IMR-90 (cell line): ENCODE measurements around the gene SEPTIN5. TPM values are rescaled to one million over a fixed set of nuclear protein-coding genes. Genes with fewer than 3 reads are reported as not detected.

Experiments used
- ATAC-seq: fragments of 200-7000 bp; cut with Tn5 transposase; 2 replicates; pipeline ENCODE4 v1.9.1; 2020; ENCODE audit warnings: low read depth, mild to moderate bottlenecking, moderate library complexity
- BruUV-seq: library from RNA; stranded (reverse); fragments of 400-500 nt; replicated peaks from 2 replicates; lab custom pipeline; 2021; lab: Mats Ljungman, UMichigan
- CTCF ChIA-PET: fragments of 300-600 bp; formaldehyde crosslinking; extraction: SDS; loops from one replicate; lab custom pipeline; 2021; ENCODE audit warnings: antibody characterized with exemption; lab: Yijun Ruan, JAX
- POLR2A ChIA-PET: fragments of 300-600 bp; sonication (Branson Sonifier 250); formaldehyde crosslinking; loops from one replicate; lab custom pipeline; 2022; ENCODE audit warnings: antibody characterized with exemption; ENCODE audit not compliant: unreplicated experiment; lab: Charles Lee
- DNase-seq: peaks from one replicate; pipeline ENCODE4 v3.0.0; 2013
- H2AFZ ChIP-seq: replicated peaks from 2 replicates; pipeline ENCODE3; 2013; ENCODE audit warnings: low read length, mild to moderate bottlenecking; ENCODE audit not compliant: poor library complexity
- H2AK5ac ChIP-seq: 2 replicates; pipeline ENCODE4 v1.6.1; 2013; ENCODE audit warnings: low read depth, low read length, inconsistent platforms
- H2AK9ac ChIP-seq: replicated peaks from 2 replicates; pipeline ENCODE3; 2013; ENCODE audit warnings: mild to moderate bottlenecking, low read depth, low read length, moderate library complexity; ENCODE audit not compliant: poor library complexity
- H2BK120ac ChIP-seq: 2 replicates; pipeline ENCODE4 v1.6.1; 2013; ENCODE audit warnings: low read depth, low read length, inconsistent platforms
- H2BK15ac ChIP-seq: 3 replicates; pipeline ENCODE4 v1.6.1; 2013; ENCODE audit warnings: low read depth, low read length, inconsistent platforms
- H2BK20ac ChIP-seq: 2 replicates; pipeline ENCODE4 v1.6.1; 2013; ENCODE audit warnings: low read depth, mild to moderate bottlenecking, inconsistent platforms, low read length, moderate library complexity
- H2BK5ac ChIP-seq: 2 replicates; pipeline ENCODE4 v1.6.1; 2013; ENCODE audit warnings: mild to moderate bottlenecking, low read depth, low read length, inconsistent platforms; ENCODE audit not compliant: poor library complexity, severe bottlenecking
- H3K14ac ChIP-seq: replicated peaks from 2 replicates; pipeline ENCODE4 v1.6.1; 2013; ENCODE audit warnings: low read depth, low read length, inconsistent platforms
- H3K18ac ChIP-seq: 2 replicates; pipeline ENCODE4 v1.6.1; 2013; ENCODE audit warnings: low read depth, low read length, control low read depth
- H3K23ac ChIP-seq: 2 replicates; pipeline ENCODE4 v1.6.1; 2013; ENCODE audit warnings: low read depth, low read length, inconsistent platforms
- H3K27ac ChIP-seq: 2 replicates; pipeline ENCODE4 v1.5.1; 2013; ENCODE audit warnings: mild to moderate bottlenecking, control low read depth, low read length; ENCODE audit not compliant: insufficient read depth
- H3K27me3 ChIP-seq: 2 replicates; pipeline ENCODE4 v1.6.1; 2013; ENCODE audit warnings: low read length; ENCODE audit not compliant: control insufficient read depth, insufficient read depth
- H3K36me3 ChIP-seq: 2 replicates; pipeline ENCODE4 v1.6.1; 2013; ENCODE audit warnings: low read length, mixed read lengths; ENCODE audit not compliant: control insufficient read depth, insufficient read depth
- H3K4ac ChIP-seq: 2 replicates; pipeline ENCODE4 v1.6.1; 2013; ENCODE audit warnings: low read depth, low read length, inconsistent platforms
- H3K4me1 ChIP-seq: 2 replicates; pipeline ENCODE4 v1.6.1; 2013; ENCODE audit warnings: low read length, mixed read lengths; ENCODE audit not compliant: control insufficient read depth, insufficient read depth
- H3K4me2 ChIP-seq: 2 replicates; pipeline ENCODE4 v1.6.1; 2013; ENCODE audit warnings: low read depth, mild to moderate bottlenecking, control low read depth, low read length, moderate library complexity
- H3K4me3 ChIP-seq: 2 replicates; pipeline ENCODE4 v1.5.1; 2013; ENCODE audit warnings: low read depth, mild to moderate bottlenecking, control low read depth, low read length, moderate library complexity; ENCODE audit not compliant: insufficient read depth
- H3K56ac ChIP-seq: 2 replicates; pipeline ENCODE4 v1.6.1; 2013; ENCODE audit warnings: low read length, inconsistent platforms; ENCODE audit not compliant: insufficient read depth; ENCODE audit errors: extremely low read depth
- H3K79me1 ChIP-seq, 2 experiments: 2 replicates each; pipeline ENCODE4 v1.6.1; 2013; ENCODE audit warnings: low read length in 2 of 2, inconsistent platforms in 1 of 2, low read depth in 1 of 2
- H3K9ac ChIP-seq: 2 replicates; pipeline ENCODE4 v1.6.1; 2013; ENCODE audit warnings: low read depth, low read length, control low read depth
- H3K9me1 ChIP-seq: 2 replicates; pipeline ENCODE4 v1.6.1; 2013; ENCODE audit warnings: low read length, inconsistent platforms; ENCODE audit not compliant: insufficient read depth
- H3K9me3 ChIP-seq: 2 replicates; pipeline ENCODE4 v1.6.1; 2013; ENCODE audit warnings: low read length; ENCODE audit not compliant: control insufficient read depth, insufficient read depth
- H4K20me1 ChIP-seq: 2 replicates; pipeline ENCODE4 v1.6.1; 2013; ENCODE audit warnings: low read length, inconsistent platforms; ENCODE audit not compliant: insufficient read depth
- H4K5ac ChIP-seq: 2 replicates; pipeline ENCODE4 v1.6.1; 2013; ENCODE audit warnings: mild to moderate bottlenecking, low read depth, low read length, control low read depth
- H4K8ac ChIP-seq, 2 experiments: 2 replicates each; pipeline ENCODE4 v1.6.1; 2013; ENCODE audit warnings: low read depth in 2 of 2, low read length in 2 of 2, control low read depth in 1 of 2, inconsistent platforms in 1 of 2
- H4K91ac ChIP-seq: 2 replicates; pipeline ENCODE4 v1.6.1; 2013; ENCODE audit warnings: low read depth, low read length, inconsistent platforms; ENCODE audit not compliant: insufficient read depth
- BHLHE40 ChIP-seq: fragments of 150-350 bp; IDR thresholded peaks from 2 replicates; pipeline ENCODE4 v1.6.1; 2016; ENCODE audit warnings: mild to moderate bottlenecking, low read depth, low read length
- CEBPB ChIP-seq: IDR thresholded peaks from 2 replicates; pipeline ENCODE4 v1.6.1; 2012; ENCODE audit warnings: low read depth, low read length, improper control_type of control experiment
- CHD1 ChIP-seq: IDR thresholded peaks from 2 replicates; pipeline ENCODE4 v1.6.1; 2012; ENCODE audit warnings: low read depth, low read length, improper control_type of control experiment
- CTCF ChIP-seq: conservative IDR thresholded peaks from 2 replicates; pipeline ENCODE4 v1.5.1; 2012; ENCODE audit warnings: mild to moderate bottlenecking, low read depth, low read length, improper control_type of control experiment
- ELK1 ChIP-seq: fragments of 150-350 bp; IDR thresholded peaks from 2 replicates; pipeline ENCODE4 v1.6.1; 2016; ENCODE audit warnings: low read depth, mild to moderate bottlenecking, low read length, moderate library complexity, borderline replicate concordance
- FOS ChIP-seq: fragments of 150-350 bp; IDR thresholded peaks from 2 replicates; pipeline ENCODE4 v1.6.1; 2016; ENCODE audit warnings: low read depth, low read length
- MAZ ChIP-seq: IDR thresholded peaks from 2 replicates; pipeline ENCODE4 v1.6.1; 2012; ENCODE audit warnings: low read depth, mild to moderate bottlenecking, low read length, improper control_type of control experiment, moderate library complexity, borderline replicate concordance
- MXI1 ChIP-seq: IDR thresholded peaks from 2 replicates; pipeline ENCODE4 v1.6.1; 2012; ENCODE audit warnings: low read depth, mild to moderate bottlenecking, low read length, moderate library complexity, borderline replicate concordance
- NFE2L2 ChIP-seq: fragments of 150-350 bp; IDR thresholded peaks from 2 replicates; pipeline ENCODE4 v1.6.1; 2016; ENCODE audit warnings: low read depth, mild to moderate bottlenecking, low read length
- POLR2A ChIP-seq: IDR thresholded peaks from 2 replicates; pipeline ENCODE4 v1.6.1; 2012; ENCODE audit warnings: mild to moderate bottlenecking, low read depth, low read length
- RAD21 ChIP-seq: IDR thresholded peaks from 2 replicates; pipeline ENCODE4 v1.6.1; 2012; ENCODE audit warnings: low read length, improper control_type of control experiment
- RCOR1 ChIP-seq: IDR thresholded peaks from 2 replicates; pipeline ENCODE4 v1.6.1; 2012; ENCODE audit warnings: mild to moderate bottlenecking, low read length, improper control_type of control experiment; ENCODE audit not compliant: insufficient replicate concordance
- USF2 ChIP-seq: fragments of 150-350 bp; IDR thresholded peaks from 2 replicates; pipeline ENCODE4 v1.6.1; 2017; ENCODE audit warnings: mild to moderate bottlenecking, antibody characterized with exemption, low read length, low read depth
- WGBS, 2 experiments: methylation state at CpG; one replicate each; pipeline versions ENCODE4 v1.1.5 to v1.1.7; 2013; ENCODE audit warnings: missing lambda C conversion rate in 2 of 2; ENCODE audit not compliant: insufficient read length in 1 of 2; ENCODE audit errors: extremely low coverage in 2 of 2; 5-methylcytosine and 5-hydroxymethylcytosine counted together
- dilution Hi-C: fragments of 300-500 bp; cut with HindIII; formaldehyde crosslinking; loops from one replicate; pipeline ENCODE4 v1.14.3; 2018; ENCODE audit warnings: low sequenced_read_pairs; ENCODE audit not compliant: unreplicated experiment
- in situ Hi-C: fragments of 300-500 bp; cut with MboI; formaldehyde crosslinking; loops from 3 replicates; pipeline ENCODE4 v1.14.3; 2019; ENCODE audit warnings: low sequenced_read_pairs, inconsistent platforms, mixed read lengths
- intact Hi-C: fragments of 100-400 bp; cut with micrococcal nuclease; formaldehyde crosslinking; loops from 2 replicates; pipeline ENCODE4 v1.10.0; 2022
- polyA plus RNA-seq, 3 experiments: library from polyadenylated mRNA; depleted of rRNA; stranded (reverse); fragments of >200 nt; gene quantifications; 2 replicates each; pipeline ENCODE4 v1.2.3, GENCODE V29; 2012; ENCODE audit warnings: low replicate concordance in 1 of 3
- total RNA-seq: library from RNA; depleted of rRNA; stranded (reverse); fragments of >200 nt; gene quantifications from 2 replicates; pipeline ENCODE4 v1.2.3, GENCODE V29; 2012

The SEPTIN5 gene
- total and polyA plus RNA-seq, 2 of the 4 experiments (the other 2 are of a cell fraction) = 16.8 to 20.7 TPM

- no peak overlapping the region for H2AK9ac ChIP-seq
- BruUV-seq = no TSS peak
- H3K36me3 ChIP-seq = peaks cover 16% of the 10 kb centered on the region
- H2BK15ac ChIP-seq = no peak overlapping the region
- no peak overlapping the region for H3K4me2 ChIP-seq
- intact Hi-C loops = no loop called here
- no peak for ATAC-seq
- no peak overlapping the region for H2BK20ac ChIP-seq
- peaks cover 6% of the 10 kb centered on the region; the same call in 1 of the 2 replicates for H4K20me1 ChIP-seq
- no peak overlapping the region for H4K5ac ChIP-seq
- TF ChIP-seq BHLHE40 (no peak), MAZ (no peak), CTCF (no peak), POLR2A (no peak), CEBPB (no peak), CHD1 (no peak), NFE2L2 (no peak), USF2 (no peak), RCOR1 (no peak), RAD21 (no peak), FOS (no peak), MXI1 (no peak), ELK1 (no peak)
- no peak overlapping the region for H3K56ac ChIP-seq
- no peak overlapping the region for H2AFZ ChIP-seq
- H3K79me1 ChIP-seq = peaks cover 0 to 4% of the 10 kb centered on the region in 2 experiments; a peak in 1 of 4 replicates
- POLR2A ChIA-PET = no interaction called here
- H4K91ac ChIP-seq = no peak overlapping the region
- H3K14ac ChIP-seq = no peak overlapping the region
- in situ Hi-C loops = no loop called here
- H3K9me1 ChIP-seq = peaks cover 7% of the 10 kb centered on the region
- dilution Hi-C loops = no loop called here
- no peak overlapping the region for H4K8ac ChIP-seq
- no peak overlapping the region for H2AK5ac ChIP-seq
- H3K27ac ChIP-seq = no peak overlapping the region
- whole genome bisulfite sequencing, 2 experiments = 98% methylated on average over 11 of the region's 26 CpGs; no CpG with 5 or more reads in 1 of the 2 experiments
- CTCF ChIA-PET = no interaction called here
- H3K4me1 ChIP-seq = peaks cover 8% of the 10 kb centered on the region
- no peak overlapping the region for H2BK5ac ChIP-seq
- no peak overlapping the region for H3K4ac ChIP-seq
- no peak for DNase-seq
- no peak overlapping the region for H3K4me3 ChIP-seq
- no peaks in the 10 kb centered on the region for H3K9me3 ChIP-seq
- H3K18ac ChIP-seq = no peak overlapping the region
- H3K9ac ChIP-seq = no peak overlapping the region
- H3K23ac ChIP-seq = no peak overlapping the region
- H3K27me3 ChIP-seq = peaks cover 19% of the 10 kb centered on the region; the same call in 1 of the 2 replicates
- H2BK120ac ChIP-seq = no peak overlapping the region
Measured at GRCh38 chr22:19720150-19720827, 6.0 kb downstream of the SEPTIN5 start.
